B cell (primary cell): ENCODE measurements around the gene SAG. TPM values are rescaled to one million over a fixed set of nuclear protein-coding genes. Genes with fewer than 3 reads are reported as not detected.

Experiments used
- ATAC-seq: fragments of 200-7000 bp; cut with Tn5 transposase; one replicate; pipeline ENCODE4 v1.10.0; 2021; ENCODE audit warnings: low read depth, mild to moderate bottlenecking, moderate number of reproducible peaks, moderate library complexity
- CTCF ChIA-PET: fragments of 350-600 bp; sonication (Branson Sonifier 250); formaldehyde crosslinking; loops from one replicate; lab custom pipeline; 2021; ENCODE audit warnings: antibody characterized with exemption, inconsistent platforms; lab: Charles Lee
- POLR2A ChIA-PET: fragments of 350-600 bp; sonication (Branson Sonifier 250); formaldehyde crosslinking; loops from one replicate; lab custom pipeline; 2021; ENCODE audit warnings: antibody characterized with exemption; lab: Charles Lee
- DNase-seq: peaks from one replicate; pipeline ENCODE4 v3.0.0; 2013
- H2AFZ ChIP-seq: 2 replicates; pipeline ENCODE4 v1.6.1; 2012; ENCODE audit warnings: mild to moderate bottlenecking, low read depth, low read length; ENCODE audit not compliant: insufficient read depth, poor library complexity, severe bottlenecking
- H3K27ac ChIP-seq, 2 donors: 1 replicate in 1 of 2; 2 replicates in 1 of 2; pipeline ENCODE4 v1.5.1; 2012 to 2013; ENCODE audit warnings: low read length in 2 of 2, mild to moderate bottlenecking in 2 of 2, moderate library complexity in 1 of 2
- H3K27me3 ChIP-seq, 4 experiments: fragments of 200-600 bp in 1 of 4; sonication (generic) in 1 of 4; replicated peaks in 1 of 4; 1 replicate in 2 of 4; 2 replicates in 2 of 4; pipeline versions ENCODE4 v1.6.1 to v1.7.0; 2013 to 2016; ENCODE audit warnings: low read length in 3 of 4, mild to moderate bottlenecking in 2 of 4, mixed read lengths in 1 of 4, moderate library complexity in 1 of 4; ENCODE audit not compliant: insufficient read depth in 4 of 4, control insufficient read depth in 3 of 4; ENCODE audit errors: control extremely low read depth in 1 of 4
- H3K36me3 ChIP-seq, 2 experiments: replicated peaks in 1 of 2; 1 replicate in 1 of 2; 2 replicates in 1 of 2; pipeline versions ENCODE4 v1.6.1 to v1.7.1; 2013; ENCODE audit warnings: low read length in 1 of 2; ENCODE audit not compliant: insufficient read depth in 2 of 2, control insufficient read depth in 1 of 2; ENCODE audit errors: control extremely low read depth in 1 of 2, extremely low read depth in 1 of 2
- H3K4me1 ChIP-seq, 2 donors: fragments of 200-600 bp in 1 of 2; sonication (generic) in 1 of 2; 1 replicate in 1 of 2; 2 replicates in 1 of 2; pipeline versions ENCODE4 v1.5.1 to v1.6.1; 2013 to 2017; ENCODE audit warnings: low read length in 2 of 2; ENCODE audit not compliant: control insufficient read depth in 2 of 2, insufficient read depth in 2 of 2
- H3K4me2 ChIP-seq: replicated peaks from 2 replicates; pipeline ENCODE3; 2012; ENCODE audit warnings: mild to moderate bottlenecking, low read depth, low read length; ENCODE audit not compliant: poor library complexity, severe bottlenecking
- H3K4me3 ChIP-seq, 5 experiments: fragments of 200-600 bp in 1 of 5; sonication (generic) in 1 of 5; 1 replicate in 3 of 5; 2 replicates in 2 of 5; pipeline versions ENCODE4 v1.5.1 to v1.7.0; 2011 to 2016; ENCODE audit warnings: low read length in 4 of 5, mild to moderate bottlenecking in 4 of 5, low read depth in 2 of 5, control low read depth in 1 of 5, moderate library complexity in 1 of 5; ENCODE audit not compliant: insufficient read depth in 1 of 5; ENCODE audit errors: control extremely low read depth in 1 of 5, extremely low read depth in 1 of 5
- H3K79me2 ChIP-seq: fragments of 200-600 bp; sonication (generic); one replicate; pipeline ENCODE4 v1.6.0; 2016; ENCODE audit warnings: low read length; ENCODE audit not compliant: control insufficient read depth, insufficient read depth
- H3K9ac ChIP-seq: fragments of 200-600 bp; sonication (generic); 2 replicates; pipeline ENCODE4 v1.6.1; 2017; ENCODE audit warnings: mild to moderate bottlenecking, low read length, moderate library complexity
- H3K9me3 ChIP-seq, 3 donors: one replicate each; pipeline versions ENCODE4 v1.6.1 to v1.7.1; 2013; ENCODE audit warnings: low read length in 2 of 3; ENCODE audit not compliant: control insufficient read depth in 2 of 3, insufficient read depth in 1 of 3; ENCODE audit errors: control extremely low read depth in 1 of 3
- H4K20me1 ChIP-seq: 2 replicates; pipeline ENCODE4 v1.6.0; 2012; ENCODE audit warnings: mild to moderate bottlenecking, low read length; ENCODE audit not compliant: insufficient read depth, control insufficient read depth, poor library complexity, severe bottlenecking
- H3K27ac Mint-ChIP-seq: one replicate; pipeline ENCODE4 v1.8.0; 2021; ENCODE audit warnings: mixed read lengths
- H3K27me3 Mint-ChIP-seq: one replicate; pipeline ENCODE4 v1.8.0; 2021; ENCODE audit warnings: mixed read lengths
- H3K4me1 Mint-ChIP-seq: one replicate; pipeline ENCODE4 v1.8.0; 2021; ENCODE audit warnings: mixed read lengths
- H3K4me3 Mint-ChIP-seq: one replicate; pipeline ENCODE4 v1.8.0; 2021; ENCODE audit warnings: mixed read lengths
- H3K9me3 Mint-ChIP-seq: one replicate; pipeline ENCODE4 v1.8.0; 2022; ENCODE audit warnings: mixed read lengths; ENCODE audit not compliant: insufficient read depth
- CTCF ChIP-seq: fragments of 200-600 bp; IDR thresholded peaks from one replicate; pipeline ENCODE4 v1.8.0; 2022; ENCODE audit warnings: antibody characterized with exemption, mild to moderate bottlenecking
- EZH2 ChIP-seq: IDR thresholded peaks from 2 replicates; pipeline ENCODE4 v1.6.1; 2012; ENCODE audit warnings: borderline replicate concordance, low read depth, mild to moderate bottlenecking, moderate library complexity, low read length; ENCODE audit not compliant: insufficient read depth, poor library complexity, severe bottlenecking
- WGBS: methylation state at CpG from one replicate; pipeline ENCODE4 v1.1.5; 2013; ENCODE audit warnings: missing lambda C conversion rate; ENCODE audit not compliant: insufficient coverage; 5-methylcytosine and 5-hydroxymethylcytosine counted together
- intact Hi-C: fragments of 100-400 bp; cut with micrococcal nuclease; formaldehyde crosslinking; loops from one replicate; pipeline ENCODE4 v1.10.0; 2022
- polyA plus RNA-seq: library from polyadenylated mRNA; depleted of rRNA; stranded (reverse); fragments of >200 nt; gene quantifications from 2 replicates; pipeline ENCODE4 v1.2.3, GENCODE V29; 2012
- total RNA-seq, 2 donors: library from RNA; stranded (reverse); fragments of 120-200 nt in 1 of 2; gene quantifications; 1 replicate in 1 of 2; 2 replicates in 1 of 2; pipeline versions ENCODE4 v1.2.3 to v1.2.4, GENCODE V29; 2013 to 2022

Gene SAG
- total and polyA plus RNA-seq, 2 donors (not counting 1 experiment from before 2014, with no cell fraction given) = 0.03 to 0.17 TPM

- DNase-seq = no peak
- no peaks in the 10 kb centered on the region for H3K9me3 ChIP-seq
- POLR2A ChIA-PET = interaction anchor here (0.7 kb wide), 2 partner anchors 10 to 33 kb away, joined by 3 to 4 read pairs; no protein-coding TSS in a partner anchor
- H3K4me2 ChIP-seq = peak overlapping the region; percentile 91
- H3K36me3 ChIP-seq = peaks cover 0 to 4% of the 10 kb centered on the region in 2 experiments
- peak overlapping the region; percentile 85 for H3K9ac ChIP-seq
- no peaks in the 10 kb centered on the region for H3K9me3 Mint-ChIP-seq
- peak overlapping the region; percentile 82 to 89 (median 83) for H3K4me3 ChIP-seq
- intact Hi-C loops = loop anchor here (2.0 to 10.0 kb wide), 5 partner anchors 34 to 251 kb away; partner anchors contain the start of gene ATG16L1
- peak overlapping the region; percentile 48 to 85 for H3K27ac ChIP-seq
- H3K79me2 ChIP-seq = peaks cover 87% of the 10 kb centered on the region
- H4K20me1 ChIP-seq = no peaks in the 10 kb centered on the region
- ATAC-seq = no peak
- H3K4me1 ChIP-seq = peaks cover 77 to 85% of the 10 kb centered on the region in 2 donors
- CTCF ChIA-PET = interaction anchor here (0.6 to 3.8 kb wide), 8 partner anchors 10 to 109 kb away, joined by 3 to 24 read pairs (median 5); no protein-coding TSS in a partner anchor
- no peaks in the 10 kb centered on the region for H3K27me3 ChIP-seq
- peak overlapping the region; percentile 85 for H3K27ac Mint-ChIP-seq
- H3K4me1 Mint-ChIP-seq = peaks cover 82% of the 10 kb centered on the region
- peak overlapping the region; percentile 94 for H3K4me3 Mint-ChIP-seq
- no peak overlapping the region for H2AFZ ChIP-seq
- WGBS = 84% methylated on average over 10 of the region's 10 CpGs
- no peaks in the 10 kb centered on the region for H3K27me3 Mint-ChIP-seq
- no peak for TF ChIP-seq EZH2
- no peak for TF ChIP-seq CTCF
Observed at GRCh38 chr2:233355916-233356315, 48.3 kb downstream of the SAG start.
